GM19193 (cell line): ENCODE data around the gene EPS8L1.

Source experiments
- POLR2A ChIP-seq: IDR thresholded peaks from 4 replicates; pipeline ENCODE4 v1.6.1; 2011; ENCODE audit not compliant: insufficient read depth, insufficient read length; ENCODE audit errors: extremely low read depth

The EPS8L1 gene

GRCh38 chr19:55098716-55099556 lies 23.3 kb downstream of the EPS8L1 start:
- TF ChIP-seq POLR2A, result no peak

- TF ChIP-seq POLR2A, result no peak
Observed at GRCh38 chr19:55099557-55100506, 24.2 kb downstream of the EPS8L1 start.

GRCh38 chr19:55101261-55101660 lies 25.6 kb downstream of the EPS8L1 start:
- TF ChIP-seq POLR2A, result no peak

- TF ChIP-seq POLR2A, result no peak
Observed at GRCh38 chr19:55103190-55103589, 27.5 kb downstream of the EPS8L1 start.

GRCh38 chr19:55105237-55105636 lies 29.6 kb downstream of the EPS8L1 start:
- TF ChIP-seq POLR2A, result no peak

DNA sequence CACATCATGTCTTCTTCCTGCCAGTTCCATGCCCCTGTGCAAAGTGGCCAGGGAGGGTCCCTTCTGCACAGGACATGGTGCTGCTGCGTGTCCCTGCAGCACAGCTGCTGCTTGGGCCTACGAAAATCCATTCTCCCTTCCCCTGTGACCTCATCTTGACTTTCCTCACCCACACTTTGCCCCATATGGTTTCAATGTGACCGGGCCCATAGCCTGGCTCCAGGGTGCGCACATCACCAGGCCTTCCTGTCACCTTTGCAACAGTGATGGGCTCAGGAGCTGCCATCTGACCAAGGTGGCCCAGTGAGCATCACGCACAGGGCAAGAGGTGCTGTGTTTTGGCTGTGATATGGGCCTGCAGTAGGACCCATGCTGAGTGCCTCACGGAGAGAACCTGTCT lies 30.9 kb downstream of the EPS8L1 start:
- TF ChIP-seq POLR2A, result no peak

GRCh38 chr19:55109527-55110291 lies 34.0 kb downstream of the EPS8L1 start:
- no peak for TF ChIP-seq POLR2A

DNA sequence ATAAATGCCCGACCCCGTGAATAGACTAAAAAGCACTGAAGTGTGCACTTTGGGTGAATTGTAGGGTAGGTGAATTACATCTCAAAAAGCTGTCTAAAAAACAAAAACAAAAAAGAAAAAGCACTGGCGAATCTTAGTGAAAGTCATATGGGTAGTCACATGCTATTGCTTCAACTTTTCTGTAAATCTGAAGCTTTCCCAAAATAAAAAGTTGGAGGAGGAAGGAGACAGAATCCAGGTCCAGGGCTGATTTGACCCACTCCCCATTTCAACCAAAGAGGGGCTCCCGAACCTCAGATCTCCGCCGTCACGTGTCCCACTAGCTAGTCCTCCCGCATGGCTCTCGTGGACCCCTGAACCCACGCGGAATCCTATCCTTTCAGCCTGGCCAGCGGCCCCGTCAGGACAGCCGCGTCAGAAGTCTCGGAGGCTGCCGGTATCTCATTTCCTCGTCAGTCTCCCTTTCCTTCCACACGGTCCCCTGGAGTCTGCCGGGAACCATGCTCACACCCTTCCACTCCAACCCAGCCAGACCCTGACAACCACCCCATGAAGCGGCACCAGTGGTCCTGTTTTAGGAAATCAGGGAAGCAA lies 35.7 kb downstream of the EPS8L1 start:
- no peak for TF ChIP-seq POLR2A

GRCh38 chr19:55112246-55112776 lies 36.6 kb downstream of the EPS8L1 start:
- TF ChIP-seq POLR2A, result no peak

DNA sequence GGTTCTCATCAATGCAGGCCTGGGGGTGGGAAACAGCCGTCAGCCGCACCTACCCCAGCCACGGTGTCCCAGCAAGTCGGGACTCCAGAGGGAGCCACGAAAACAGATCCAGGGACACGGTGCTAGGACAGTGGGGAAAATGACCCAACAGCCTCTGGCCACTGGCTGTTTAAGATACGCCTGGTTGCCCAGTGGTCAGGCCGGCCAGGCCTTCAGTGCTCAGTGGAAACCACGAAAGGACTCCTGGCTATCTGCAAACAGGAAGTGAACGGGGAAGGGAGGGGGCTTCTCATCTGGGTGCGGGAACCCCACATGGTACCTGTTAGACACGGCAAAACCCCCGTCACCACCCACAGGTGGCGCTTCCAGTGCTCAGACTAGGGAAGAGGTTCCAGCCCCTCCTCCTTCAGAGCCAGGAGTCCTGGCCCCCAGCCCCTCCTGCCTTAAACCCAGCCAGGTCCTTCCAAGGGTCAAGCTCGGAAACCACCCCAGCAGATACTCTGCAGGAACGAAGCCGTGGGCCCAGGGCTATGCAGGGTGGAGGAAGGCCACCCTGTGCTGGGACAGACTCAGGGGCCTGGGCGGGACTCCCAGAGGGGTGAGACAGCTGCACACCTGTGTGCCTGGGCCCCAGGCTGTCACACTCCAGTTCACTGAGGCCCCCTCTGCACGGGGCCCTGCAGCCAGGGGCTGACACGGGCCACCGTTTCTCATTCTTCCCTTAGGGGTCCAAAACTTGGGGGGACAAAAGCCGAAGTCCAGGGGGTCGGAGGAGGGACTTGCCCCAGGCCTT lies 37.3 kb downstream of the EPS8L1 start:
- TF ChIP-seq POLR2A, result no peak

- no peak for TF ChIP-seq POLR2A
Observed at GRCh38 chr19:55113570-55114039, 37.9 kb downstream of the EPS8L1 start.

- no peak for TF ChIP-seq POLR2A
Observed at GRCh38 chr19:55114566-55115145, 39.0 kb downstream of the EPS8L1 start.
